Measurements from ENCODE around the gene SPATA13.

DNA sequence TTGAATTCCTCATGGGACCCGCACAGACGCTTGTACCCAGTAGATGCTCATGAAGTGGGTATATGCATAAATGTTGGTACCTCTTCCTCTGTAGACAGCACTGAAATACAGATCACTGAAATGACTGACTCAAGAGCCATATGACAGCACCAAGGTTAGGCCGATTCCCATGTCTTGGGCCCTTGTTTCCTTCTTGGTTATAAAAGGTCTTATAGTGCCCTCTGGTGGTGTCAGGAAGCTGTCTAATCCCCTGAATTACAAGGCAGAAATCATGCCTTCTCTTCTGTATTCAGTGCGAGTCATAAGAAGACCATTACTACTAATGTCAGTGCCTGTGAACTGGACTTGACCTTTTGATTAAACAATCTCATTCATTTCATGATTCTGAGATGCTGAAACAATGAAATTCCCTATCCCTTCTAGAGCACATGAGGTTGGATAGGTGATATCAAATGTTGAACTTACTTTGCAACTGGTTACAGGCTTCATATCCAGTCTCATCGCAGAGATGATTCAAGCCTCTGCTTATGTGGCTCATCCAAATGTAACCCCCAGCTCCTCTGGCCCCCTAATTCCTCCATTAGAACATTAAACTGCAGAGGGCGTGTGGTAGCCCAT, 59.7 kb downstream of the SPATA13 start:
- TF ChIP-seq, protein P1, sequence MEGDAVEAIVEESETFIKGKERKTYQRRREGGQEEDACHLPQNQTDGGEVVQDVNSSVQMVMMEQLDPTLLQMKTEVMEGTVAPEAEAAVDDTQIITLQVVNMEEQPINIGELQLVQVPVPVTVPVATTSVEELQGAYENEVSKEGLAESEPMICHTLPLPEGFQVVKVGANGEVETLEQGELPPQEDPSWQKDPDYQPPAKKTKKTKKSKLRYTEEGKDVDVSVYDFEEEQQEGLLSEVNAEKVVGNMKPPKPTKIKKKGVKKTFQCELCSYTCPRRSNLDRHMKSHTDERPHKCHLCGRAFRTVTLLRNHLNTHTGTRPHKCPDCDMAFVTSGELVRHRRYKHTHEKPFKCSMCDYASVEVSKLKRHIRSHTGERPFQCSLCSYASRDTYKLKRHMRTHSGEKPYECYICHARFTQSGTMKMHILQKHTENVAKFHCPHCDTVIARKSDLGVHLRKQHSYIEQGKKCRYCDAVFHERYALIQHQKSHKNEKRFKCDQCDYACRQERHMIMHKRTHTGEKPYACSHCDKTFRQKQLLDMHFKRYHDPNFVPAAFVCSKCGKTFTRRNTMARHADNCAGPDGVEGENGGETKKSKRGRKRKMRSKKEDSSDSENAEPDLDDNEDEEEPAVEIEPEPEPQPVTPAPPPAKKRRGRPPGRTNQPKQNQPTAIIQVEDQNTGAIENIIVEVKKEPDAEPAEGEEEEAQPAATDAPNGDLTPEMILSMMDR (IDR thresholded peaks at IDR 0.05; ENCODE audit: insufficient read depth, low read length, poor library complexity, severe bottlenecking) = peak; percentile 62
- TF ChIP-seq EZH2phosphoT487 (conservative IDR thresholded peaks at IDR 0.05; ENCODE audit: low read length) = no peak
